ENCODE measurements around the gene PCNX1. TPM values are rescaled to one million over a fixed set of nuclear protein-coding genes. Genes with fewer than 3 reads are reported as not detected.
"Not testable (repeated sequence)": the region's sequence is repeated elsewhere in the genome, so short reads cannot be mapped to it uniquely, and the experiment has no call there.

Gene PCNX1
- total RNA-seq, 1 donor from 2014 or later = 75.6 TPM

DNA sequence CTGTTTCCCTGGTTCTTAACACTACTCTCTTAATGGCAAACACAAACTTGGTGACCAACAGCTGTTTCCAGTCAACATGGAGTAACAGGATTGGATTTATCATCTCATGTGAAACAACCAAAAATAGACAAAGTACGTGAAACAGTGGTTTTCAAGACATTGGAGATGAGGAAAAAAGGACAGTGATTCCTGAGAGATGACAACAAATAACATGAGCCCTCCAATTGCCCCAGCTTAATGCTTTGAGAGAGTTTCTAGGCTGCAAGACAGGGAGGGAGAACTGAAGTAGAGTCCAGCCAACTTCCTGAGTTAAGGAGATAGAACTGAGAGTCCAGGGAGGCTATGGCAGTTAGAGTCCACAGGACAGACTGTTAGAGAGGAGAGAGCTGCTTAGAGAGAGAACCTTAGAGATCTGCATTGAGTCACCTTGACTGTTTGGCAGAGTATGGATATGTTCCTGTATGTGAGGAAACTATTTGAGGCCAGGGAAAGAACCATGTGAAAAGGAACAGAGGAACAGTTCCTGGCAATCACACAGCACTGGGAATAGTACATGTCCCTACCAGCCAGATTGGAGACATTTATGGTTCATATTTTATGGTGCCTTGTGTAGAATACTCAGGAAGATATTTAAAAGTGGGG is 106.4 kb downstream of the PCNX1 start:
- no peak for DNase-seq (ENCODE audit: low spot score)

DNA sequence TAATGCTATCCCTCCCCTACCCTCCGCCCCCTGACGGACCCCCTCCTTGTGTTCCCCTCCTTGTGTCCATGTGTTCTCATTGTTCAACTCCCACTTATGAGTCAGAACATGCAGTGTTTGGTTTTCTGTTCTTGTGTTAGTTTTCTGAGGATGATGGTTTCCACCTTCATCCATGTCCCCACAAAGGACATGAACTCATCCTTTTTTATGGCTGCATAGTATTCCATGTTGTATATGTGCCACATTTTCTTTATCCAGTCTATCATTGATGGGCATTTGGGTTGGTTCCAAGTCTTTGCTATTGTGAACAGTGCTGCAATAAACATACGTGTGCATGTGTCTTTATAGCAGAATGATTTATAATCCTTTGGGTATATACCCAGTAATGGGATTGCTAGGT is 112.7 kb downstream of the PCNX1 start:
- not testable (repeated sequence) for DNase-seq (ENCODE audit: low spot score)

DNA sequence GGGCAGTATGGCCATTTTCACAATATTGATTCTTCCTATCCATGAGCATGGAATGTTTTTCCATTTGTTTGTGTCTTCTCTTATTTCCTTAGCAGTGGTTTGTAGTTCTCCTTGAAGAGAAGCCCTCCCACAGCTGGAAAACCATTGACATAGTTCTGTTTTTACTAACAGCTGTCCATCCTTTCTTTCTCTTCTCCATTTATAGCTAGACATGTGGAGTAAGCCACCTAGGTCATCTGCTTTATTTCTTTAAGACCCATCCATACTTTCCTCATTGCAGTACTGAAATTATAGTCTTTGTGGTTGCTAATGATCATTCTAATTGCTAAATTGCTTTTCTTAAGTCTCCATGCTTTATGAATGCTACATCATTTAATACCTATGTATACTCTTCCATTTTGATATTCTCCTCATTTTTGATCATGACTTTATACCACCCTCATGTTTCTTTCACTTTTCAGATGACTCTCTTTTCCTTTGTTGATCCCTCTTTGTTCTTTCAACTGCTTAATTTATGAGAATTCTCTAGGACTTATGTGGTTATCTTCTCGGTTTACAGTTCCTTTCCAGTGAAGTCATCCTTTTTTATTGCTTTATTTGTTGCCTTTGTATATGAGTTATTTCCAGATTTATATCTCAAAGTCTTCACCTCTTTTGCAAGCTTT is 114.2 kb downstream of the PCNX1 start:
- DNase-seq (ENCODE audit: low spot score) = no peak

DNA sequence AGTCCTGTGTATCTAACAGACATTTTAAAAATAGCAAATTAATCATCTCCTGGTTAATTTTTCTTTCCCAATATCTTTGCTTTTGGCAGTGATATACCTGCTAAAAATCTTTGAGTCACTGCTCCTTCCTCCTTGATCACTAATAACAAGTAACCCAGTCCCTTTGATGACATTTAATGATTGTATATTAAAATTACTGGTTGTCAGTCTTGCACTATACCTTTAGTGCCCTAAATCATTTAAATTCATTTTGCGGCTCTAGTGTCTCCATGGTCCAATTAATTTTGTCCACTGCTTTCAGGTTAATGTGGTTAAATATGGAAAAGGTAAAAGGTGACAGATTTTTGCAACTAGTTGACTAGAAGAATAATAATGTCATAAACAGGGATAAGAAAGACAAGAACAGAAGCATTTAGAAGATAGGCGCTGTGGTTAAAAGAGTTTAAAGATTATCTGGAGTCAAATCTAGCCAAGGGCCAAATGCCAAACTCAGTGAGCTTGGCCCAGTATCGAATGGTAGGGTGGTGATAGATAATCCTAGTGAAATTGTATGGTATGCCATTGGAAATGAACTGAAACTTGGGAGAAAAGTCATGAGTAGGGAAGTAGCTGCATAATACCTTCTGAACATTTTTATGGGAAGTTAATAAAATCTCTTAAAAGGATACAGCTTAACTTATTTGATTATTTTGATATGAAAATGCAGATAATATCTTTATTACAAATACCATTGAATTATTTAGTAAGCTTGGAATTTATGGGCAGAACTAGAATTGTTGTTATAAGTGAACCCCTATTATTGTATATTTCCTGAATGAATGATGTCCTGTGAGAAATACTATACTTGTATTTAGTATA is 115.0 kb downstream of the PCNX1 start:
- no peak for DNase-seq (ENCODE audit: low spot score)

DNA sequence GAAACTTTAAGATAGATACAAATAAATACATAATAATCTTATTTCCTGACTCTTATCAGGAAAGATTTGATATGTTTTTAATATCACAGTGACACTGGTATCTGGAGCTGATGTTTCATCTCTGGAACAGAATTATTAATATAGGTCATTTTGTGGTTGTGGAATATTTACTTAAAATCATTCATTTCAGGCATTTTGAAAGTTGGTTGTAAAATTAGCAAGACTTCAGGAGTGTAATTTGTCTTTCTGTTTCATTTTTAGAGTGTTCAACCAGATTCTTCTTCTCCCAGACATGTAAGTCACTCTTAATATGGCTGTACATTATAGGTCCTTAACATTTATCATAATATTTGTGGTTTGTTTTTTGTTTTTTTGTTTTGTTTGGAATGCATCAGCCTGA is 115.7 kb downstream of the PCNX1 start:
- no peak for DNase-seq (ENCODE audit: low spot score)

DNA sequence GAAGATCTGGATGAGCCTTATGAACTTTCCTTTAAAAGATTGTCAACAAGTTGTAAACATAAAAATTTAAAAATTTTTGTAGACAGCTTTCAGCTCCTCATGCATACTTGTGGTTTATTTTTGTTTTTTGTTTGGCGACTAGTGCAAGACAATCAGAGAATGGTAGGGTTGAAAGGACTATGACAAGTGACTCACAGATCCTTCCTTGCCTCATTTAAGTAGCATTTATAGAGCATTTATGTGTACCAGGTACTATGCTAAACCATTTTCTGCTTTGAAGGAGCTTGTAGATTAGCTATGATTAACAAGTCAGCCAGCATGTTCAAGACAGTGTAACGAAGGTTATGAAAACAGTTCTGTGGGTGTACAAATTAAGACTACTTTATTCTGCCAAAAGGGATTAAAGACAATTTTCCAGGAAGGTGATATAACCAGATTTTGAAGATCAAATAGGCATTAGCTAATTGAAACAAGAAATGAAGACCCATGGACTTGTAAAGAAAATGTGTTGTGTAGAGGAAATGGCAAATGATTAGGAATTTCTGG is 122.0 kb downstream of the PCNX1 start:
- DNase-seq (ENCODE audit: low spot score) = no peak

DNA sequence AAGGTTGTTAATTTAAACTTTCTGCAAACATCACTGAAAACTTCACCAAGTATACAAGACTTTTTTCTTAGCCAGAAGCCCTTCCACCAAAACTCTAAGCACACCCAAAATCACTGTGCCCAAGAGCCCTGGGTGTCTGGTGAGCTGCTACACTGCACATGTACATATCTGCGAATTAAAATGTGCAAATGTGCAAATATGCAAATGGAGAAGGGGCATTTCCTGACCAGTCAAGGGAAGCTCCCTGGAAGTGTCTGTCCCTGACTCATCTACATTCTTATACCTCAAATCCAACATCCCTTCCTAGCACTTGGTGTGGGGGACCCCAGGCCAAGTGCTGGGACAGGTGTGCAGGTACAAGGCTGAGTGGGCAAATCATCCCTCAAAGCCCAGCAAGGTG is 123.7 kb downstream of the PCNX1 start:
- DNase-seq (ENCODE audit: low spot score) = no peak

DNA sequence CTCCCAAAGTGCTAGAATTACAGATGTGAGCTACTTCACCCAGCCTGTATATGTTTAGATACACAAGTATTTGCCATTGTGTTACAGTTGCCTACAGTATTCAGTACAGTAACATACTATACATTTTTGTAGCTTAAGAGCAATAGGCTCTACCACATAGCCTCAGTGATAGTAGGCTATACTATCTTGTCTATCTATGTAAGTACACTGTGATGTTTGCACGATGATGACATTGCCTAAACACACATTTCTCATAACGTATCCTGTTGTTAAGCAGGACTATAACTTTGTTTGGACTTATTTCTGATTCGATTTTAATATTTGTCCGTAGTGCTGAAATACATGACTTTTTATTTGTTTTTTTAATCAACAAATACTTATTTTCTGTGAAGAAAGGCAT is 129.2 kb downstream of the PCNX1 start:
- DNase-seq (ENCODE audit: low spot score) = no peak

DNA sequence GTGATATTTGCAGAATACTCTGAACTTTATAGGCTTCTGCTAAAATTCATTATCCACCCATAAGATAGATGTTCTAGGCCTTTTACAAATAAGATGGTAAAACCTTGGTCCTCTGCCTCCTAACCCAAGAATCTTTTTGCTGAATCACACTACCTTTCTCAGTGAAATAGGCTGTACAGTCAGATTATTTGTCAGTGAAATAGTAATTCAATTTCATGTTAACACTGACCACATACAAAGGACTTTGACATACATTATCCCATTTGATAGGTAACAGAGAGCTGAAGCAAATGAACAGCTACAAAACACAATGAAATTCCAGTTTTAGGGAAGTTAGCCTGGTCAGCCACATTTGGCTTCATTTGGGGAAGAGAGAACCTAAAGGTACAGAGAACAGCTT is 141.1 kb downstream of the PCNX1 start:
- DNase-seq (ENCODE audit: low spot score) = no peak

DNA sequence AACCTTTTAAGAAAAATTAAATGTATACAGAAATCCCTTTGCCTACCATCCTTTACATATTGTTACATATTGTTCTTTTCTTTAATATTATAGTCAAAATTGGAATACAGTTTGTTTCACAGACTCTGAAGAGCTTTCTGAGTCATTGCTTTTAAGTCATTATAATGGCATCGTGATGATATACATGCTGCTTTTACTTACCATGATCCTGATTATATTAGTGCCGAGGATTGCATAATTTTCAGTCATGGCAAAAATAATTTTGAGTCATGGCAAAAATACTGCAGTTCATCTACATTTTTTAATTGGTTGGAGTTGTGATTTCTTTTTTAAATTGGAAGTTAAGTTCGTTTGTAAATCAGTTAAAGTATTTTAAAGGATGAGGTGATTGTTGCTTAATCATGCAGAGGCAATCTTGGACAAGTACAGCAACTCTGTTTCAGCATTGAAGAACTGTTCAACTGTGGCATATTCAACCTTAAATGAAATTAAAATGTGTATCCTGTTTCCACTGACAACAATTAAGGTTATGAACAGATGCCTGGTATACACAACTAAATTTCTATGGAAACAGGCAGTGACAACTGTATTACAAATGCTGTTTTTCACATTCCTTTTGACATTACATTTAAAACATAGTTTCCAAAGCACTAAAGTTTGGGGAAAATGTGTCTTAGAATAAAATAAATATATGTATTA is 142.3 kb downstream of the PCNX1 start:
- DNase-seq (ENCODE audit: low spot score) = peak; percentile 5

DNA sequence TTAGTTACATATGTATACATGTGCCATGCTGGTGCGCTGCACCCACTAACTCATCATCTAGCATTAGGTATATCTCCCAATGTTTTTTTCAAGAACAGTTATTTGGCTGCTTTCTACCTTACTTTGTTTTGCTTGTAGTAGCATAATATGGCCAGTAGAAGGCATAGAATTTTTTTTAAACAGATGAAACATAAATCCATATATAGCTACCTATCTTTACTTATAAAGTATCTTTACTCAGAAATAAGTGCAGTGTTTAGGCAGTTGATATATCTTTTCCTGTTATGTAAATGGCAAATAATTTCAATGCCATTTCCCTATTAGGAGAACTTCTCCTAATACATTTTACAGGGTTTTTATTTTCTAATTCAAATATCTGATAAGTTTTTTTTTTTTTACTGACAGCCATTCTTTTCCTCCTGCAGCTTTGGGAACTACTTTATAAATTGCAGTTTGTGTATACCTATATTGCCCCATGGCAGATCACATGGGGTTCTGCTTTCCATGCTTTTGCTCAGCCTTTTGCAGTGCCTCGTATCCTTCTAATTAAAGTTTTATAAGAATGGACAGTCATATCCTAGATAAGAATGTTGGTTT is 143.1 kb downstream of the PCNX1 start:
- DNase-seq (ENCODE audit: low spot score) = no peak

DNA sequence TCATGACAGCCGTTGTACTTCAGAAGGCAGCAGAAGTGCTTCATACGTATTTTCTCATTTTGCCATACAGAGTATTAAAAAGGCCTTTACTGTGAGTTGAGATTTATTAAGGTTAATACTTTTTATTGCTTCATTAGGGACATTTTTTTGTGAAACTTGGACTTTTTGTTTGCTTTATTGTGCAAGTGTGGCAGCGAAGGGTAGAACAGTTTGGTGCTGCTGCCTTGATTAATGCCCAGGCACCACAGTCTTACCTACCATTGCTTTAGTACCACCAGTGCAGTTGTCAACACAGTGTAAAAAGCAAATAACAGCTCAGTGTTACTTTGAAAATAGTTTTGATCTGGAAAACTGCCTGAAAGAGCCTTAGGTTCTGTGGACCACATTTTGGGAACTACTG is 147.4 kb downstream of the PCNX1 start:
- DNase-seq (ENCODE audit: low spot score) = no peak

DNA sequence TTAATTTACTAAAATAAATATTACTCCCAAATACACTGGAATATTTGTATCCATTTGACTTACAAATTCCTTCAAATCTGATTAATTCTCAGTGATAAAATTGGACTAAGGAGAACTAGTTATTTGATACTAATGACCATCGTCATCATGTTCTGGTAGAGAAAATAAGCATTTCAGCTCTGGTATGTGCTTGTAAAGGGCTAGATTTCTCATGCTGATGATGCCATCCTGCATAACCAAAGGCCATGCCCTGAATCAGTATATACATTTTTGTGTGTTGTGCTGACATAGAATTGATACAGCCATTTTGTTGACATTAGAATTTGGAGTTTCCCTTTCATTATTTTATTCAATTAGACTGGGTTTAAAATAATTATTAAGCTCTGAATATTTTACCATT is 148.9 kb downstream of the PCNX1 start:
- DNase-seq (ENCODE audit: low spot score) = no peak

DNA sequence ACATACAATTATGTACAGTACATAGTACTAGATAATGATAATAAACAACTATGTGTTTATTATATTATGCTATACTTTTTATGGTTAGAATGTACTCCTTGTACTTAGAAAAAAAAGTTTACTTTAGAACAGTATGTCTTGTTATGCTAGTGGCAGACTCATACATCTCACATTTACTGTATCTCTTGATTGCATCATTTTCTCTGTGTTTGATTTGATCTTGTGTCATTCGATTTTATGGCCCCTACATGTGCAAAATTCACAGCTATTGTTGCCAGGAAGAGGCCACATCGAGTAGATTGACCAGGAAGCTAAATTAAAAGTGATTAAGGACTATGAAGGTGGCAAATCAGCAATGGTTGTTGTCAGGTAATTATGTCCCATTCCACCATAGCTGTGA is 153.0 kb downstream of the PCNX1 start:
- DNase-seq (ENCODE audit: low spot score) = no peak

DNA sequence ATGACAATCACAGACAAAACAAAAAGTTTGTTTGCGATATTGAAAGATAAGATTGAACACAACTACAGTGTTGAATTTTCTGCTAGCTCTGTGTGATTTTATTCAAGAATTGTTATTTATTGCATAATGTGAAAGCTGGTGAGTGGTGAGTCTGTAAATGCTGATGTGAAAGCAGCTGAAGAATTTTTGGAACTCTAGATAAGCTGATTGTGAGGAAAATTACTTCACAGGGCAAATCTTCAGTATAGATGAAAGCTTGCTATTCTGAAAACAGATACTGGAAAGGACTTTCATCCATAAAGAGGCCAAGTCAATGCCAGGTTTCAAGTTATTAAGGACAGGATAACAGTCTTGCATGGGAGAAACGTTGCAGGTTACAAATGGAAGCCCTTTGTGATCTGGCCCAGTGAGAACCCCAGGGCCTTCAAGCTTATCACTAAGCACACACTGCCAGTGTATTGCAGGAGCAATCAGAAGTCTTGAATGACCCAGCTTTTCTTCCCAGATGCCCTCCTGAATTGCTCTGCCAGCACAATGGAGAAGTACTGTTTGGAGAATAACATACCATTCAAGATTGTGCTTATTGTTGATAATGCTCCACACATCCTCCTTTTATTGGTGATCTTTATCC is 153.7 kb downstream of the PCNX1 start:
- peak; percentile 59 for DNase-seq (ENCODE audit: low spot score)

DNA sequence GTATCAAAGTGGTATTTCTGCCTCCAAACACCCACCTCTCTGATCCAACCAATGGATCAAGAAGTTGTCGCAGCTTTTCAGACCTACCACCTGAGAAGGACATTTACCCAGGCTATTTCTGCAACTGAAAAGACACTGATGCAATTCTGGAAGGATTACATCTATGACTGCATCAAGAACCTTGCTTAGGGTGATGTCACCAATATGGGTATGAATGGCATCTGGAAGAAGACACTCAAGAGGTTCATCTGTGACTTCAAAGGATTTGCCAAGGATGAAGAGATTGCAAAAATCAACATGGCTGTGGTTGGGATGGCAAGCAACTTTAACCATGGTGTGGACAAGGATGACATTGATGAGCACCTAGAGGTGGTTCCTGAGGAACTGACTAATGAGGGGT is 154.2 kb downstream of the PCNX1 start:
- DNase-seq (ENCODE audit: low spot score) = no peak

DNA sequence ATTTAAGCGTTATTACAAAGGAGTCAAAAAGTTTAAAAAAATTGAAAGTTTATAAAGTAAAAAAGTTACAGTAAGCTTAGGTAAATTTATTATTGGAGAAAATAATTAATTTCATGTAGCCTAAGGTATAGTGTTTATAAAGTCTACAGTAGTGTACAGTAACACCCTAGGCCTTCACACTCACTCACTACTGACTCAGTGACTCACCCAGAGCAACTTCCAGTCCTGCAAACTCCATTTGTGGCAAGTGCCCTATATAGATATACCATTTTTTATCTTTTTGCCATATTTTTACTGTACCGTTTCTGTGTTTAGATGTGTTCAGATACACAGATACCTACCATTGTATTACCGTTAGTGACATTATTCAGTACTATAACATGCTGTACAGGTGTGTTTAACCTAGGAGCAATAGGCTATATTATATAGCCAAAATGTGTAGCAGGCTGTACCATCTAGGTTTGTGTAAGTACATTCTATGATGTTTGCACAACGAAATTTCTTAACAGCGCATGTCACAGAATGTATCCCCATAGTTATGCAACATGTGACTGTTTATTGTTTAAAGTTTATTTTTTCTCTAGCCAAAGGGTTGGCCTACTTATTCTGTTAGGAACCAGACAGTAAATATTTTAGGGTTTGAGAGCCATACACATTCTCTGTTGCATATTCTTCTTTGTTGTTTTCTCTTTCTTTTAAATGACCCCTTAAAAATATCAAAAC is 155.5 kb downstream of the PCNX1 start:
- DNase-seq (ENCODE audit: low spot score) = no peak

DNA sequence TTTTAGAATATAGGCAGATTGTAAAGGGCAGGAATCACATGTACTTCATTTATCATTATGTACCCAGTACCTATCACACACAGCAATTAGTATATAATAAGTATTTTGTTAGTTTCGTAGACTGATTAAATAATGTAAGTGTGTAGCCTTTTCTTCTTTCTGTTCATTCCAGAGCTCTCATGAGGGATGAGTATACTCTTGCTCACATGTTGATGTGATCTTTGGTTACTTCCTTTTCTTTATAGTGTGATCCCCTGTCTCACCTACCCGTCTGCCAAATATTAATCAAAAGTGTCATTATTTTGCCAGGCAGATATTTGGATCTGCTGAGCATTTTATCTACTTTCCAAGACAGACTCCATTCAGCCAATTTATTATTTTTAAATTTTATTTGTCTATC is 156.1 kb downstream of the PCNX1 start:
- no peak for DNase-seq (ENCODE audit: low spot score)

DNA sequence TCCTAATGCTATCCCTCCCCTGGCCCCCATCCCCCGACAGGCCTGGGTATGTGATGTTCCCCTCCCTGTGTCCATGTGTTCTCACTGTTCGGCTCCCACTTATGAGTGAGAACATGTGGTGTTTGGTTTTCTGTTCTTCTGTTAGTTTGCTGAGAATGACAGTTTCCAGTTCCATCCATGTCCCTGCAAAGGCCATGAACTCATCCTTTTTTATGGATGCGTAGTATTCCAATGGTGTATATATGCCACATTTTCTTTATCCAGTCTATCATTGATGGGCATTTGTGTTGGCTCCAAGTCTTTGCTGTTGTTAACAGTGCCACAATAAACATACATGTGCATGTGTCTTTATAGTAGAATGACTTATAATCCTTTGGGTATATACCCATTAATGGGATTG is 157.5 kb downstream of the PCNX1 start:
- DNase-seq (ENCODE audit: low spot score) = not testable (repeated sequence)

DNA sequence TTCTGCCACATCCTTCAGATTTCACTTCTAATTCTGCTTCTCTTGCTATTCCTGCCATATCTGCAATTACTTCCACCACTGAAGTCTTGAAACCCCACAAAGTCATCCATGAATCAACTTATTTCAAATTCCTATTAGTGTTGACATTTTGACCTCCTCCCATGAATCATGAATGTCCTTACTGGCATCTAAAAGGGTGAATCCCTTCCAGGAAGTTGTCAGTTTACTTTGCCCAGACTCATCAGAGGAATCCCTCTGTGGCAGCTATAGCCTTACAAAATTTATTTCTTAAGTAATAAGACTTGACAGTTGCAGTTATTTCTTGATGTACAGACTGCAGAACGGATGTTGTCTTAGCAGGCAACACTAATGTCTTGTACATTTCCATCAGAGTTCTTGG is 162.9 kb downstream of the PCNX1 start:
- DNase-seq (ENCODE audit: low spot score) = no peak
